Medulla oblongata (tissue), 1 donor: Measurements from ENCODE around the gene TBX20.

Source experiments
- DNase-seq: peaks from one replicate; pipeline ENCODE4 v3.0.0-alpha.2; 2015; ENCODE audit errors: extremely low spot score

The TBX20 gene, protein sequence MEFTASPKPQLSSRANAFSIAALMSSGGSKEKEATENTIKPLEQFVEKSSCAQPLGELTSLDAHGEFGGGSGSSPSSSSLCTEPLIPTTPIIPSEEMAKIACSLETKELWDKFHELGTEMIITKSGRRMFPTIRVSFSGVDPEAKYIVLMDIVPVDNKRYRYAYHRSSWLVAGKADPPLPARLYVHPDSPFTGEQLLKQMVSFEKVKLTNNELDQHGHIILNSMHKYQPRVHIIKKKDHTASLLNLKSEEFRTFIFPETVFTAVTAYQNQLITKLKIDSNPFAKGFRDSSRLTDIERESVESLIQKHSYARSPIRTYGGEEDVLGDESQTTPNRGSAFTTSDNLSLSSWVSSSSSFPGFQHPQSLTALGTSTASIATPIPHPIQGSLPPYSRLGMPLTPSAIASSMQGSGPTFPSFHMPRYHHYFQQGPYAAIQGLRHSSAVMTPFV

DNA sequence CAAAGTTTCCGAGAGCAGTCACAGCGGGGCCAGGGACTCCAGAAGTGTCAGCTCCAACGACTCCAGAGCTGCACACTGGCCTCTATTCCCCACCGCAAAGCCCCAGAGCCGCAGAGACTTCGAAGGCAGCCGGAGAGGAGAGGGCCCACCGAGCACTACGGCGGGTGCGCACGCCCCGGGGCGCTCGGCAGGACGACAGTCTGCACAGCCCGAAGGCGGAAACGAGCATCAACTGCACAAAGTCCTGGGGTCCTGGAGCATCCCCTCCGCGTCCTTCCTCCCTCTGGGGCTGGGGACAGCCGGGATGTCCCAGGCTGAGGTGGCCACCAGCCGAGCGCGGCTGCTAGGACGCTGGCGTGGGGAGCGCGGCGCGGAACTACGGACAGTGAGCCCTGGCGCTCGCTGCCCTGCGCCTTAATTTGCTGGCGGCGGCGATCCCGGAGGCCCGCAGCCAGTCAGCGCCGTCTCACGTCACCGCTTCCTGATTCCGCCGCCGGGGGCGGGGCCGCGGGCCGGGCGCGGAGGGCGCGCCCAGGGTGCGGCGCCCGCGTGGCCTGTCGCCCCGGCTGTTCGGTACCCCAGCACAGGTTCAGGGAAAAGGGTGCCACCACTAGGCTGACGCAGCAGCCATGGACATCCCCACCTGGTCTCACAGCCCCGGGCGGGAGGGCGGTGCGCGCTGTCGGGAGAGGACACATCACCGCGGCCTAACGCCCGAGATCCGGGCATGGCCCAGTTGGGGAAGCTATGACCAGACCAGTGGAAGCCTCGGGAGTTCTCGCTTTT lies at the start of gene TBX20:
Gene TBX20, minus strand, starts transcription at position 391 of the 786 bp plus-strand sequence. CDS start 480 bp downstream, outside the sequence.
- no peak for DNase-seq

DNA sequence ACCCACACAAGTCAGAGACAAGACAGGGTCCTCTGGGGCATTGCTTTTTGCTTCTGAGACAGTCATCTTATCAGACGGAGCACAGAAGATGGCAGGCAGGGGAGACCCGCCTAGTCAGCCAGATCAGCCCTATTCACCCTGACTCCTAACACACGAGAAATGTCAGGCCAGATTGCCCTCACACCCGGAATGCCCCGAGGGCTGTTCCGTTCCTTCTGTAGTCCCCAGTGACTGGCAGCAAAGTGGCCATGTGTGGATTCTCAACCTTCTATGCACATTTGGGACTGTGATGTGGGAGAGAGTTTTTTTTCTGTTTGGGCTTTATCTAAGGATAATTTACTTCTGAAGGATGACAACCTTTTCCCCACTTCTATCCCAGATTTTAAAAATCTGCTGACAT lies 35.5 kb upstream of the TBX20 start:
- no peak for DNase-seq

DNA sequence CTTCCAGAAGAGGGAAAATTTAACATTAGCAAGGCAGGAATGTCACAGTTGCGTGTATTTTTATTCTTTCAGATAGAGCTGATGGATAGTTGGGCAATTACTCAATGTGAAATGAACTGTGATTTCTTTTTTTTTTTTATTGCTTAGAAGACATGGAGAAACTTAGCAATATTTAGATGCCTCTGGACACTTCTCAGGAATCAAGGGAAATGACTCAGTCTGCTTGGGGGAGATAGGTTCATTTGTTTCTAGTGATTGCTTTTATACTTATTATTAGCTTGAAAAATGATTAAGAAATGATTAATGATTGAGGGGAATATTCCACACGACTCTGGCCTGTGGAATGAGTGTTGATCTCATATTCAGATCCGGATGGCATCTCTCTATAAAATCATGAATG lies 33.1 kb upstream of the TBX20 start:
- no peak for DNase-seq

DNA sequence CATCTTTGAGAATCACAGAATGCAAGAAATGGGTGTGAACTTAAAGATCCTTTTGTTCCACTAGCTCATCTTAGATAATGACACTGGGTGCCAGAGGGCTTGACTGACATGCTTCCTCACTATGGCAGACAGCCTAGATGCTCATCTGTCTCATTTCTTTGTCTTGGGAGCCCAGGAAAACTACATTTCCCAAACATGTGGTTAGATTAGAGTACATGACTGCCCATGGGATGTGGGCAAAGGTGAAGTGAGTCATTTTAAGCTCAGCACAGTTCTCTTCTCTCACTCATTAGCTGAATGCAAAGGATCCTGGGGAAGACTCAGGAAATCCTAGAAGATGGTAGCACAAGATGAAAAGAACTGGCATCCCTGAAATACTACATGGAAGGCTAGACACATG lies 32.5 kb upstream of the TBX20 start:
- DNase-seq, result no peak

DNA sequence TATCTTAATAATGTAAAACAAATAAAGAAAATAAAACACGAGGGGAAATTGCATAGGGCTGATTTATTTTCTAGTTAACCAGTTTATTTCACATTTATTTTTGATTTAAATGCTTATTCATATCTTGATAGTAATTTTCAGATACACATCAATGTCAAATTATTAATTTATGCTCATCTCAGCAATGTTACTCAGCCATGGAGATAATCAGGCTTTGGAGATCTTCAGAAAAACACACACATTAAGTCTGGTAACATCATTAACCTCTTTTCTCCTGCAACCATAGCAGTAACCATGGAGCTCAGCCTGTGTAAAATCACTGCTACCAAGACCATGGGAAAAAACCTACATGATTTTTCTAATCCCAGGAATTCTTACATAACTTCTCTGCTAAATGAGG lies 31.9 kb upstream of the TBX20 start:
- DNase-seq, result no peak

DNA sequence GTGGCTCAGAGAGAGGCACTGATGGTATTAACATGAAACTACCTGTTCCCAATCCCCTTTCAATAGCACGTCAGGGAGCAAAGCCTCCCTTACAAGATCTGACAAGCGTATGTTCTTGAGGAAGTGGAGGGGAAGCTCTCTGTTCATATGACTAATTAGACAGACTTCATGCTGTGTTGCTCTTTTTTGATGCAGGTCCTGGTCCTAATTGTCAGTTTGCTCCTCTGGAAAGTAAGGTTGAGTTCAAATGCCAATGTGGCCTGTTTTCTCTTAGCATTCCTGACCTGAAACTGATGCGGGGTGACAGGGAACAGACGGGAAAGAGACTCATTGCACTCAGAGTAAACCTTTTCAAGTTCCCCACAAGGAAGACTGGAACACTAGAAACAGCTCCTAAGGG lies 27.0 kb upstream of the TBX20 start:
- DNase-seq, result no peak

DNA sequence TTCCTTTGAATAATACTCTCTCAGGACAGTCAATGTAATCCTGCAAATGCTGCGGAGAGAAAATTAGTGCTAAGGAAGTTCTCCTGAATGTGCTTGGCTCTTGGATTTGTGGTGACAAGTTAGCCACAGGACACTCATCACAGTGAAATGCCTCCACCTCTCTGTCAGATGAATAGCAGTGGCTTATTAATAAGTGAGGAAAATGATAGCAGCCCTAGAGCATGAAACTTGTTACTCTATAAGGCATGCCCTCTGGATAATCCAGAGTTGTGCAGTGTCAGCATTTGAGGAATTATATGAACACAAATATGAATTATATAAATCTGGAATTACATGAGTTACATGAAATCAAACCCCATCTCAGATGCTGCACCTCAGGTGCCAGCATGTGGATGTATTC lies 23.5 kb upstream of the TBX20 start:
- no peak for DNase-seq

DNA sequence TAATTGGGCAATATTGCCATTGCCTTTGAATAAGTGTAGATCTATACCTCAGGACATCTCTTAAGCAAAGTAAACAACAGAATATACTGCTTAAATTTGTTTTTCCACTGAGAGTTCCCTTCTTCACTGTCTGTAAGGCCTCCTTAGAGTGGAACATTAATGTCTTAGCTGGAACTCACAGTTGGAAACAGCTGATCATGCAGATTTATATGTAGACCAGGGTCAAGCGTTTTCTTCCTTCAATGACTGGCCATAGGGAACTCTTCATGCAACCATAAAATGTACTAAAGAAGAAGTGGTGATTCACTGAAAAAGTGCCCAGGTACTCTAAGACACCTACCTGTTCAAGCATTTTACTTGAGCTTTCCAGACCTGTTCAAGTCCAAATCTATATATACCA lies 18.3 kb upstream of the TBX20 start:
- DNase-seq, result no peak

DNA sequence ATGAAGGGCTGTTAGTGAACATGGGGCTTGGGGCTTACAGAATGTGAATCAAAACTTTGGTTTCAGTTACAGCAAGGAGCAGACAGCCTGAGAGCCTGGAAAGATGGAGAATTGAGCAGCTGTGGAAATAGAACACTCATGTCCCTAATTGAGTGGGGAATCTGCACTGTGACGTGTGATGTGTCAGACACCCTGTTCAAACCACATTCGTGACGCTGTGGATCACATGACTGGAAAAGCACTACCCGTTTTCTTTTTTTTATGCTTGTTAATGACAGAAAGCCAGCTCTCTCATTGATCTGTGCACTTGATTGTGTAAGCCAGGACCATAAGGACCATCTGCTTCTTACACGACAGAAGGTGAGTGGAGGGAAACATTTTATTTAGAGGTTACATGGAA lies 15.1 kb upstream of the TBX20 start:
- no peak for DNase-seq

DNA sequence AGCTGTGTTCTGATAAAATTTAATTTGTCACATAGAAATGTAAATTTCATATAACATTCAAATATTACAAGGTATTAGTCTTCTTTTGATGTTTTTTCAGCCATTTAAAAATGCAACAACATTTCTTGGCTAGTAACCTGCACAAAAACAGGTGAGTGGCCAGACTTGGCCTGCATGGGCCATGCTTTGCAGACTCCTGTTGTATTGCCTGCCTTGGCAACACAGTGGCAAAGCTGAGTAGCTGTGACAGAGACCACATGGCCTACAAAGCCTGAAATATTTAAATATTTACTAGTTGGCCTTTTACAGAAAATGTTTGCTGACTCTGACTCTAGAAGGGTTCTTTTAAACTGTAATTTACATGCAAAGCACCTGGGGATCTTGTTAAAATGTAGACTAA lies 13.5 kb upstream of the TBX20 start:
- no peak for DNase-seq

DNA sequence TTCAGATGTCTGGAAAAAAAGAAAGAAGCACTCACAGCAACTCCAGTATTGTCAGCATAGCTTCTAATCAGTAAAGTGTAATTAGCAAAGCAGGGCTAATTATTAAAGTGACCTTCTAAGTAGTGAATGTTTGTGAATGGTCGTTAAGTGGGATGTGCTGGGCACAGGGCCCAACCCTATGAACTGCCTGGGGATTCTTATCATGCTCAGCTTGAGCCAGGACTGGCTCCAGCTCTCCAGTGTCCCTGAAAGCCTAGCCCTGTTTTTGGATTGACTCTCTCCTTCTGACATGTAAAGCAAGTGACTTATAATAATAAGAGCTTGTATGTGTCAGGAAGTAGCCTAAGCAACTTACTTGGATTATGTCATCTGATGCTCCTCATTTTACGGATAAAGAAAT lies 9.5 kb upstream of the TBX20 start:
- DNase-seq, result no peak

DNA sequence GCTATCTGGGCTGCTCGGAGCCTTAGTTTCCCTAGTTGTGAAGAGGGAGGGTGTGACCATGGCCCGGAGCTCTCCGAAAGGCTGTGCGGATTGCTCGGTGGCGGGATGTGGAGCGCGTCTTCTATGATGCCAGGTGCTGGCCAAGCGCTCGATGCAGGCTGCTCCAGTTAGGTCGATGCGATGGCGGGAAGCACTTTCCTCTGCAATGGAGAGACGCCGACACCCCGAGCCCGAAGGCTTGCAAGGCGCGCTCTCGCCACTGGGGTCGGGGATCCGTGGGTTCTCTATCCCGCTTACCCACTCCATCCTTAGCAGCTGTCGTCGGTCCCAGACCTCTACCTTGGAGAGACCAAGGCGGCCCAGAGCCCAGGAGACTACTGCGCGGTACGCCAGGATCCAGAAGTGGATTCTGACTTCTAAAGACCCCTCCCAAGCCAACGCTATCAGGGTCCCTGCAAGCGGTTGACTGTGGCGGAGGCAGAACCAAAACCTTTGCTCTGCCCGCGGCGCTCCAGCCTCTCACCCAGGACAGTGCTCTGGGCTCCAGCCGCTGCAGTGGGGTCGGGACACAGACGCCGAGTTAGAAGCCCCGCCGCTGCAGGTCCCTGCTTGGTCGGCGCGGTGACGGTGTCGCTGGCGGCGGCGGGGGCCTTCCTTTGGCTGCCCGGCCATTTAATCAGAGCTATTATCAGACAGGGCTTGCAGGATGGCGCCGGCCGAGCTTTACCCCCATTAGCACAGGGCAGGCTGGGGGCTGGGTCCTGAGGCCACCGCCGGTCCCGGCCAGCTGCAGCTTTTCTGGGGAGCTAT lies 7.8 kb upstream of the TBX20 start:
- DNase-seq, result no peak

DNA sequence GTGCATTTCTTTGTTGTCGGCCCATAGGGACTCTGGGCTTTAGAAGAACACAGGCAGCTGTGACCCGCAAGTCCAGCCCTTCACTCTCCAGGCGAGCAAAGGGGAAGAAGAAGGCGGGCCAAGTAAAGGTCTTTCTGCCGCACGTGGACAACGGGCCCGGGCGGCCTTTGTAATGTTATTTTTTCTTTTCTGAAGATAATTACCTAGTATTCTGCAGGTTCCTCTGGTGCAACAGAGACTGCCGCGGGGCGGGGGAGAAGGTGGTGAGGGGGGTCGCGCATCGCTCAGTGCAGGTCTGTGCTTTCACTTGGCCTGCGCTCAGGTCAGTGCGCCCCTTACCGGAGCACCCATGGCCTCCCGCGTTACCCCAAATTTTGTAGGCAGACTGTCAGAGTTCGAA lies 7.1 kb upstream of the TBX20 start:
- no peak for DNase-seq

DNA sequence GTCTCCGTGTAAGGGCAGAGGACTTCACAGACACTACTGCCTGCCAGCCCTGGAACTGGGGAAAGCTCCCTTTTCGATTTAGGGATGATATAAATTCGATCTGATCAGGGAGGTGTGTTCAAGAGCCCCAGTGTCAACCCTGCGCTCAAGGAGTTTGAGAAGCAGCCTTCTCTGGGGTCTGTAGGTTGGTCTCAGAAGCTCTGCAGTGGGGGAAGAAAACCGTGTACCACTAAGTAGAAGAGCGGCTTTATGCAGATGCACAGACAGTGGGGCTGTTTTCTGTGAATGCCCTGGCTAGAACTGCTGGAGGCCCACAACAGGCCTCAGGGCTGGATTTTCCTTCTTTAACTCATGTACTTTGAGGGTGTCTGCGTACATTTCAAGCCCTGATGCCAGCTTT lies 6.3 kb upstream of the TBX20 start:
- no peak for DNase-seq

DNA sequence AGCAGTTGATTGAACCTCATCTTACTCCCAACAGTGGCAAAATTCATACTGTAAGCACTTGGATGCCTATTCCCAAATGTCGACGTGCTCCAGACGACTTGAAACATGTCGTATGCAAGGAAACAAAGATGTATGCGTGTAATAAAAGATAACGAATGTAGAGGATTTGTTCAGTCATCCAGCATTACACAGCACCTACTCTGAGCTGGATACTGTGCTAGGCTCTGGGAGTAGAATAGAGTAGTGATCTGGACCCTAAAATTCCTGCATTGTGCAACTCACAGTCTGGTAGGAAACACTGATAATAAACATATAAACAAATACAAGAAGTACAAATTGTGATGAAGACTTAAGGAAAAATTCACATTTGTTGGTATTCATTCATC lies 5.6 kb upstream of the TBX20 start:
- no peak for DNase-seq

DNA sequence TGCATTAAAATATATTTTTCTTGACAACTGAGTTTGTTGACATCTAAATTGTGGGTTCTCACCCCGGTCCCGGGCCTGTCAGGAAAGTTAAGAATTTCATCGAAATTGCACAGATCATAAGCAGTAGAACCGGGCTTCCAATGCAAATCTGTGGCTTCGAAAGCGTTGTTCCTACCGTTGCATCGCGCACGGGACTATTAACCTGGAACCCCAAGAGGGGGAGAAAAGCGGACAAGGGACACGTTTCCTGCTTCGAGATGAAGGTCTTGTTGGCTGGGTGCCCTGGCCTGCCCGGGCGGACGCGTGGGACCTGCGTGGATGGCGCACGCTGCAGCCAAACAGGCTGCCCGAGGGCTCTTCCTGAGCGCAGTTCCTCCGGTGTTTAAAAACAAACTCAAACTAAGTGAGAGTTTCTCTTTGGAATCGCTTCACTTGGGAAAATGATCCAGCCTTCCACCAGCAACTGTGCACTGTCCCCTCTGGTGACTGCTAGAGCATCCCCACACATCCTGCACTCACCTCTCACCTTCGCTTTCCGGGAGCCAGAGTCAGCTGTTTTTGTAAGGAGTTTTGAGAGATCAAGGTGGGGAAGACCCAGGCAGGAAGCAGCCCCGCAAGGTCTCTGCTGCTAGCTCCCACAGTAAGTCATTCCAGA lies 5.1 kb upstream of the TBX20 start:
- DNase-seq, result no peak

DNA sequence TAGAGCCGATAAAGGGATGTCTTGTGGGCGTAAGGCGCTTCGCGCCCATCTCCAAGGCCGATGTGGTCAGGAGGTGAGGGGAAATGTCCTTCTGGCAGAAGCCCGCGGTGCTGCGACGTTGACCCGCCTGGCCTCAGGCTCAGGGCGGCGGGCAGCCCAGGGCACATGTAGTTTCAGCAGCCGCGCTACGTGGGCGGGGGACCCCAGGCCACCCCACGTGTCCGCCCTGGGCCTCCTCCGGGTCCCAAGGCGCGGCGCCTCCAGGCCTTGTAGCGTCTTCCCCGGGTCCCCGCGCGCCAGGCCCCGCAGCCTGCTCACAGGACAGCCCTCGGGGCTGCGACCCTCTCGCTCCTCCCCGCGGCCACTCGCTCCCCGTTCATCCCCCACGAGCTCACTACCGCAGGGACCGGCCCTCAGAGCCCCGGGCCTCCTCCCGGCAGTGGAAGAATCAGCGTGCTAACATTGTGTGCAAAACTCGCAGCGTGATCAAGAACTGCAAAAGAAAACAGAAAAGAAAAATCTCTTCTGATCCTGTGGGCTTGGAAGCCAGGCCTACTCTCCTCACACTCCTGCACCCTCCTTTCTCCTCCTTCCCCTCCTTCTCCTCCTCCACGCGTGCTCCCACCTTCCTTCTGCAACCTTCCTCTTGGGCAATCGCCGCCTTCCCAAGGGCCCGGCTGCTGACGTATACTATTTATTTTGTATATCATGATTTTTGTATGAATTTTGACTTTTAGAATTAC lies 4.4 kb upstream of the TBX20 start:
- DNase-seq, result no peak

DNA sequence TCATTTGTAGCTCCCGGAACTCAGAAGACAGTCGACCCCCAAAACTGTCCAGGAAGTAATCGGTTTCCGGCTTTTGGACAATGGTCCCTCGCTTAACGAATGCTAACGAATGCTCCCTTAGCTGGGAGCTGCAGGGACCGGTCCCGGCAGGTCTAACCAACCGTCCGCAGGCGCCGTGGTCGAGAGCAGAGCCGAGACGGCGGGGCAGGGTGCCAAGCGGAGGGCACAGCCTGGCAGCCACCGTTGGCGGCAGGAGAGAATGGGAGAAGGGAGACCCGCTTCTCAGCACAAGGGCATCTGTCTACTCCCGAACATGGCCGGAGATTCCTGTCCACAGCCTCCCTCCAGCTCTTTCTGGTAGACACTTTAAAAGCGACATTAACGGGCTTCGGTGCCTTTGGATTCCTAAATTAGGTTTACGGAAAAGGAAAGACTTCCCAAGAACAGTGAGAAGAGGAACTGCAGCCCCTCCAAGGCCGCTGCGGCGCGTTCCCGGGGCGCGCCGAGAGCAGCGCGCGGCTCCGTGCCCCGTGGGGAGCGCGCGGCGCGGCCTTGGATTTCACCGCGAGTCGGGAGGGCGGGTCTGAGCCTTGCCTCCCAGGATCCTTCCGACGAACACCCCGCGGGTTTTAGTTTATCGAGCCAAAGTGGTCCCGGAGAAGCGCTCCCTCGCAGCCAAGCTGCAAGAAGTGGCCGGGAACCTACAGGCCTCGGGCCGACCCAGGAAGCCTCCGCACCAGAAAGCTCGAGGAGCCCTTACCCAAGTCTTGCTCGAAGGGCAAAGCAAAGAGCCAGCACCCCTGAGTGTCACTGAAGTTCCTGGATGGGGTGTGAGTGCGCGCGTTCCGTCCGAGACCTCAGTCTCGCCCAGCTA lies 3.6 kb upstream of the TBX20 start:
- DNase-seq, result no peak

DNA sequence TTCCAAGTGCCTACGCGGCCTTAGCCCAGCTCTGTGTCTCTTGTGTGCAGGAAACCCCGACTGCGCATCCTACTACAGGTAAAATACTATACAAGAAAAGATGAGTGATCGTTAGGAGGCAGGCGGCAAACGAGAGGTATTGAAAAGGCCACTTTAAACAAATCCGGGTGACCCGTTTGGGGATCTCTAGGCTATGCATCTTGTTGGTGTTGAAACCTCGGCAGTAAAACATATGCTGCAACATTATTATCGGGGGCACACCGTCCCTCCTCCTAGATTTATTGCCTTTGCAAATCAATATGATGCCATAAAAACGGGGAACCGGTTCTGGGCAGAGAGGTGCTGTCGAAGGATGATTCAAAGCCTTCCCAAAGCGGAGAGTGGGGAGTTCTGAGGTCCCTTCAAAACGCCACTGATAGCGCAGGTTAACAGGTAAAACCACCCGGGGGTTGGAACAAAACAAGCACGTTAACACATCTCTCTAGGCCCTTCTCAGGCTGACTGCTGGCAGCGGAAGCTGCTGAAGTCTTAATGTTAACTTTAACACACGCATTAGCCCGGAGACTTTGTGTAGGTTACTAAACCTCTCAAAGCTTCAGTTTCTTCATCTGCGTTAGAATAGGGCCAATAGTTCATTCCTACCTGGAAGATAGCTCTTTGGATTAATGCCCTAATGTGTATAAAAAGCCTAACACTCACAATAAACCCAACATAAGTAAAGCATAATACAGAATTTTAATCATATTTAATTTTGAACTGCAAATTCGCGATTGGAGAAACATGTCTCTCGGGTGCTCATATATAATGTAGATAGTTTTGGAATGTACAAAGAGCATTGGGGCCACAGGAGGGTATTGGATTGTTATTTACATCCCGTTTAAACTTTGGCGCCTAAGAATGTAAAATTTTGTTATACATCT lies 2.6 kb upstream of the TBX20 start:
- DNase-seq, result no peak
